Measurements from ENCODE around the gene NSG1.

The NSG1 gene

DNA sequence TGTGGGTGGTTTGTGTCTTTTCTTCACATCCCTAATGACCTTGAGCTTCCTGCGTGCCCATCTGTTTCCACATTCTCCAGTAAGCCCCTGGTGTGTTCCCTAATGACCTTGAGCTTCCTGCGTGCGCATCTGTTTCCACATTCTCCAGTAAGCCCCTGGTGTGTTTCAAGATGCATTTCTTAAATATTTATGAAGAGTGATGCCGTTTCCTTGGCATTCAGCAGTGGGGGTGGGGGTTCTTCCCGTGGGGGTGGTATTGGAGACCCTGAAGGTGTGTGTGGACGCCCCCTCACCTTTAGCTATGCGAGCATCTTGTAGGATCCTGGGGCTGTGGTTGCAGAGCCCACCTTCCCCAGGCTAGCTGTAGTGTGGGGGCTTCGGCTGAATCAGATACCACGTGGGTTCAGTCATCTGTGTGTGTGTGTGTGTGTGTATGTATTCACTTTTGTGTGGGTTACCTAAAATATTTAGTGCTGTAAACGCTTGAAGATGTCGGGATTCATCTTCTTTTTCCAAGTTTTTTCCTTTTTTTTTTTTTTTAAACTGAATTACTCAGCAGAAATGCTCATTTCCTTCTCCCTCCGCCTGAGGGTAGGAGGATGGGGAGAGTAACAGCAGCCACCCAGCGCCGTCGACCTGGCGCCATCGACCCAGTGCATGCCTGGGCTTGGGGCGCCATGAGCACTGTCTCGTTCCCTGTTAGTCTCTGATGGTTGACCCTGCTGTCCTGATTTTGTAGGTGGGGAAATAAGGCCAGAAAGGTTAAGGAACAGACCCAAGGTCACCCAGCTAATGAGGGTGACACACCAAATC, 9.9 kb downstream of the NSG1 start:
- DNase-seq: no peak

DNA sequence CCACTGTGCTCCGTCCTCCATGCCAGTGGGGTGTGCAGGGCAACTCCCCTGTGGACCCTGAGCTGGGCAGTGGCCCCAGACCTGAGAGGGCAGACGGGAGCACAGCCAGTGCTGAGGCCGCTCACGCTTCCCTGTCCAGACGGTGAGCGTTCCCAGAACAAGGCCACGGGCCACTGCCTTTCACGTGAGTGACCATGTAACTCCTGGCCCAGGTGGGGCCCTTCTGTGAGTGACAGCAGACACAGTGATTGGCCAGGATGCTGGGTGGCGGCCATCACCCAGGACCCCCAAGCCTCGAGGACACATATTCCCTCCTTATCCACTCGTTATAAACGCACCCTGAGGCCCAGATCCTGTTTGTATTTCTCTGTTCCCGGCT, 10.5 kb downstream of the NSG1 start:
- no peak for DNase-seq

DNA sequence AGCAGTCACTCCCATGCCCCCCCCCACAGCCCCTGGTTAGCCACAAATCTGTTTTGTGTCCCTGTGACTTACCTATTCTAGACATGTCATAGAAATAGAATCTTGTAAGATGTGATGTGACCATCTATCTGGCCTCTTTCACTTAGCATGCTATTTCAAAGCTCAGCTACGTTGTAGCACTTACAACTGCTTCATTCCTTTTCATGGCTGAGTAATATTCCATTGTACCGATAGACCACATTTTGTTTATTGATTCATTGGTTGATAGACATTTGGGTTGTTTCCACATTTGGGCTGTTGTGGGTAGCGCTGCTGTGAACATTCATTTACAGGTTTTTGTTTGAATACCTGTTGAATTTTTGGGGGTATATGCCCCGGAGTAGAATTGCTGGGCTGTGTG, 11.5 kb downstream of the NSG1 start:
- DNase-seq: no peak

DNA sequence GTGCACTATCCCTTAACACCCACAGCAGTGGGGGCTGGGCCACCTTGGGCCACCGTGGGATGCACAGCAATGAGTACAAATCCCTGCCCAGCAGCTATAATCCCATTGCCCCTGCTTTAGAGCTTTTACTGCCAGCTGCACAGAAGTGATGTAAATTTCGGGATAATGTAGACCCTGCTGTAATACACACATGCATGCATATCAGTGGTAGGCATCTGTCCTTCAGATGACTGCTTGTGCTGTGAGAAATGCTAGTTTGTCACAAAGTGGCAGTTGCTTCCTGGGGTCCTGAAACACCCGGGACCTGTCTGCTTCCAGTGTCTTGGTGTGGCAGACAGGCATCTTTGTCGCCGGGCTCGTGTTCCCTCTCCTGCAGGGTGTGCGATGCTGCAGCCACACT, 14.1 kb downstream of the NSG1 start:
- DNase-seq: no peak

DNA sequence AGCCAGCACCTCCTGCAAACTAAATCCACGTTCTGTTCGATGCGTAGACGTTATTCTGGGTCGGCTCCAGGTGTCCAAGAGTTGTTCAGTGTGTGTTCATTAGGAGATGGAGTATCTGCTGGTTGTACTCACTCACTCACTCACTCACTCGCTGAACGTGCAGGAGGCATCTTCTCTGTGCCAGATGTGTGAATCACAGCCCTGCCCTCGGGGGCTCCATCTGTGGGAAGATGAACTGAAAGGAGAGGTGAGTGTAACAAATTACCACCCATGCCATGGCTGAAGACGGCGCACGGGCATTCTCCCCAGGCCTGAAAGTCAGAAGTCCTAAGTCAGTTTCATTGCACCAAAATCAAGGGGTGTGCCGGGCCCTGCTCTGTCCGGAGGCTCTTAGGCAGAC, 16.1 kb downstream of the NSG1 start:
- no peak for DNase-seq

DNA sequence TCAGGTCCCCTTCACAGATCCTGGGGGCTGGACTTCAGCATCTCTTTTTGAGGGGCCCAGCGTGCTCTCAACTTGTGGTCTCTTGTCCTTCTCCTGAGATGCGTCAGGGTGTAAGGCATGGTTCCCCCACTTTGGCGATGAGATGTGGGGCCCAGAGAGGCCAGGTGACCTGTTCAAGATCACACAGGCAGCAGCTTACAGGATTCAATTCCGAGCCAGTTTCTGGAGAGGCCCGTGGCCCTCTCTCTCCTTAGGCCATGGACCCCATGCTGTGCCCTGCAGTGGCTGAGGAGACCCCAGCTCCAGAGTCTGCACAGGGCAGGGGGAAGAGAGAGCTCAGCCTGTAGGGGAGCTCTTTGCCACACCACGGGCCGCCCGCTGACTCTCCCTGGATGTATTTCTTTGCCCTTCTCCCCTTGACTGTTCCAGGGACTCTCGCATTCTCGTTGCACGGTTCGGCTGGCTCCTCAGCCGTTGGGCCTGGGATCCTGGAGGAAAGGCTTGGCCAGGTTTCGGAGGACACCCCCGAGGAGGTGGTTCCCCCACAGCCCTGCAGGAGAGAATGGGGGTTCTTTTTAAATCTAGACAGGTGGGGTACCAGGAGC, 18.6 kb downstream of the NSG1 start:
- DNase-seq: no peak

DNA sequence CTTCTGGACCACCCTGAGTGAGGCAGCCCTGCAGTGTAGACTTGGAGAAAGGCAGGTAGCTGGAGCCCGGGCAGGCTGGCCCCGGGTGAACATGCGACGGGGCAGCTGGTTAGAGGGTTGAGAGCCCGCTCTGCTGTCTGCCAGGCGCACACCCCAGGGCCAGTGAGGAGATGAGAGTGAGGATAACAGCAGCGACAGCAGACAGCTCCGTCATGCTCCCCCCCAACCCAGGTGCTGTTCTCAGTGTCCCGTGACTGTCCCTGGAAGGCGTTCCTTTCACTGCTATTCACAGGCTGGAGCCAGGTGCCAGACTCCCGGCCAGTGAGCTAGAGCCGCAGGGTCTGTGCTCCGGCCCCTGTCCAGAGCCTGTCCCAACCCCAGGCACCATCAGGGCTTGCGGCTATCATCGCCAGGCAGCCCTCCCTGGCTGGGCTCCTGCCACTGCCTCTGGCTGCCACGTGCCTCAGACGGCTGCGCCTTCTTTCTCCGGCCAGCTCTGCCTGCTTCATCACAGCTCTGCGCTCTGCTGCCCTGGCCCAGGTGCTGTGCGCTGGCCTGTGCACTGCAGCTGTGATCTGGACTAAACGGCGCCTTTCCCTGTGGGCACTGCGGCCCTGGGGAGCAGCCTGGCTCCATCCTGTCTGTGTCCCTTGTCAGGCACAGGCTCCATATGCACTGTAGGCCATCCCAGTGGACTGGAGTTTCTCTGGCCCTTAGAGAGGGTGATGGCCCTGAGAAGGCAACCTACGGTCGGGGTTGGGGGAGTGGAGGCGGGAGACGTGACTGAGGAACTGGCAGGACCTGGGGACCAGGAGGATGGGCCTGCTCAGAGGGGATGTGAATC, 19.8 kb downstream of the NSG1 start:
- no peak for DNase-seq

DNA sequence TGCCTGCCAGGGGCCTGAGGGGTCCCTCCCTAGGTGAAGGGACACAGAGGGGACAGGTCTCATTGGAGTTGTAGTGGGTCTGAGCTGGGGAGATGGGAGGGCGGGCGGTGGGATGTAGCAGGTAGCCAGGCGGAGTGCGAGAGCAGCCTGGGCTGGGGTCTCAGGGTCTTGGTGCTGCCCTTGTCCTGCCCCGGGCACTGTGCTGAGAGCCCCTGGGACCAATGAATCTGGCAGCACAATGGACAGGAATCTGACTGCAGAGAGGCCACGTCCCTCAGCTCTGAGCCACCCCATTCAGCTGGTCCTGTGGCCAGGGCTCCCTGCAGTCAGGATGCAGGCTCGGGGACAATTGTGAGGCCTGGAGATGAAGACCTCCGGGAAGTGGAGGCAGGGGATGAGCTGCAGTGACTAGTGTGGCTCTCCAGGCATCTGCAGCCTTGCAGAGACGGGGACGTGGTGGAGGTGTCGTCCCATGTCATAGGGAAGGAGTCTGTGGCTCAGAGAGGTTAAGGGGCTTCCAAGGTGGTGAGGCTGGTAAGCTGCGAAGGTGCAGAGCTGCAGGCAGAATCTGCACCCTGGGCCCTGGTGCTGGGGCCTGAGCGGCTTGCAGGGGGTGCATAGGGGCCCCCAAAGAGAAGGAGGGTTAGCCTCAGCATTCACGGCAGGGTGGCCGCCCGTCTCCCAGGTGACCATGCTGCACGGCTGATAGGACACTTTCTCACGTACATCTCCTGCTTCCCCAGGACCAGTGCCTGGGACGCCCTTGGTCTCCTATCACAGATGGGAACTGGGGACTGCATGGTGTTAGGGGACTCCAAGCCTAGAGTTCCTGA, 20.6 kb downstream of the NSG1 start:
- DNase-seq: no peak

DNA sequence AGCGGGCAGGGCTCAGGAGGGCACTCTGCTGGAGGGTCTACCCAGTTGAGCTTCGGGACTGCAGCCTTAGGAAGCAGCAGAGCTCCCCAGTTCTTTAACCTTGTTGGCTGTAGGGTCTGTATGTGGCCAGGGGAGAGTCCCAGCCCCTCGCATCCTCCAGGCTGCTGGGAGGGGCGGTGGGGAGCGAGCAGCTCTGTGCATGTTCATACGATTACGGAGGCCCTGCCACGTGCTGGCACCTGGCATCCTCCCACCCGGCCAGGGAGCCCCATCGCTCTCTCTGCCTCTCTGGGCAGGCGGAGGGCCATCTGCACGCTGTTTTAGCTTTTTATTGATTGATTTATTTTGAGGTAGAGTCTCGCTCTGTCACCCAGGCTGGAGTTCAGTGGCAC, 21.2 kb downstream of the NSG1 start:
- DNase-seq: no peak

DNA sequence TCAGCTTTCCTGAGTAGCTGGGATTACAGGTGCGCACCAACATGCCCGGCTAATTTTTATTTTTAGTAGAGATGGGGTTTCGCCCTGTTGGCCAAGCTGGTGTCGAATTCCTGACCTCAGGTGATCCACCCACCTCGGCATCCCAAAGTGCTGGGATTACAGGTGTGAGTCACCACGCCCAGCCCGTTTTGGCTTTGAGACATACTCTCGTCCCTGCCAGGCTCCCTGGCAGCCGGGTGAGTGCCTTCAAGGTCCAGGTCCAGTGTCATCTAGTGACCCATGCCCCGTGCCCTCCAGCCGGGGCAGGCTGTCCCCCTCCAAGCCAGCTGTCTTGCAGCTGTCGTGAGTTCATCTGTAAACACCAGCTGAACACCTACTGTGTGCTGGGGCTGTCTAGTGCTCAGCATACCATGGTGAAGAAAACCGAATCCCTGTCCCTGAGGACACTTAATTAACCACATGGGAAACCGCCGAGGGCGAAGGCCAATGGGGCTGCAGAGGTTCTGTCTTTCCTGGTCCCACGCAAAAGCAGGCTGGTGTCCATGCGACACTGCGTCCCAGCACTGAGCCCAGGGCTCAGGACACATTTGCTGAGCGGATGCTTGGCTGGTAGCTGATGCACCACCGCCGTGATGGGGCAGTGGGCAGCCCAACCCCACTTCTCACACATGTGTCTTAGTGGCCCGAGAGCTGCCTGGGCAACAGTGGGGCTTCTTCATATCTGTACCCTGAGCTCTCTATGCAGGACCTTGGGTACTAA, 21.9 kb downstream of the NSG1 start:
- DNase-seq: no peak

DNA sequence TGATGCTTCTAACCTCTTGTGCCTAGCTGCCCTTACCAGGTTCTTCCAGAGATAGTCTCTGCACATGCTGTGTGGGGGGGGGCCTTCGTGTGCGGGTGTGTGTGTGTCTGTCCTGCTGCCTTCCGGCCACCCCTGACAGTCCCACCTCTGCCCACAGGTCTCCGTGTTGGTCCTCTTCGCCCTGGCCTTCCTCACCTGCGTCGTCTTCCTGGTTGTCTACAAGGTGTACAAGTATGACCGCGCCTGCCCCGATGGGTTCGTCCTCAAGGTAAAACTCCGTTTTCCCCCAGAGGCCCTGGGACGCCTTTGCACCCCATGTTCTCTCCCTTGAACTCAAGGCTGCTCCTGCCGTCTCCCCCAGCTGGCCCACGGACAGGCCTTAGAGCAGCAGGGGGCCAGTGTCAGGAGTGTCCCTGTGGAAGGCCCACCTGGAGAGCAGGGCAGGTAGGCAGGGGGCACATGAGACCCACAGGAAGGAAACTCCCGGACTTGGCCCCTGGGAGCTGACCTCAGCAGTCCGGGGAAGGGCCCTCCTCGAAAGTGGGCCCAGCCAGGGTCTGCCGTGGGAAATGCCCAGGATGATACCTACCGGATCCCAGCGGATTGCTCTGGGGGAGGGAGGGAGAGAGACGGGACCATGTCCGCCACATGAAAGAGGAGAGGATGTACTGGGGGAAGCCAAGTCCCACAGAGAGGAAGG, 22.7 kb downstream of the NSG1 start:
- no peak for DNase-seq

DNA sequence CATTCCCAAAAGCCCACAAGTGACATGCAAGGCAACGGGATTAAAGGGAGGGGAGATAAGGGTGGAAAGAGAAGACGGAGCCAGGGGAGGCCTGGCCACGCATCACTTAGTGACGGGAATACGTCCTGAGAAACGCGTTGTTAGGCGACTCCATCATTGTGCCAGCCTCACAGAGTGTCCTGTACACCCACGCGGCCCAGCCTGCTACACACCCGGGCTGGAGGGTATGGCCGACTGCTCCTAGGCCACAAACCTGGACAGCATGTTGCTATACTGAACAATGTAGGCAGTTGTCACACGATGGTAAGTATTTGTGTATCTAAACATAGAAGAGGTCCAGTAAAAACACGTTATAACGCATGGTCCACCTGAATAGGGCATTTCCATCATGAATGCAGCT, 23.4 kb downstream of the NSG1 start:
- no peak for DNase-seq

DNA sequence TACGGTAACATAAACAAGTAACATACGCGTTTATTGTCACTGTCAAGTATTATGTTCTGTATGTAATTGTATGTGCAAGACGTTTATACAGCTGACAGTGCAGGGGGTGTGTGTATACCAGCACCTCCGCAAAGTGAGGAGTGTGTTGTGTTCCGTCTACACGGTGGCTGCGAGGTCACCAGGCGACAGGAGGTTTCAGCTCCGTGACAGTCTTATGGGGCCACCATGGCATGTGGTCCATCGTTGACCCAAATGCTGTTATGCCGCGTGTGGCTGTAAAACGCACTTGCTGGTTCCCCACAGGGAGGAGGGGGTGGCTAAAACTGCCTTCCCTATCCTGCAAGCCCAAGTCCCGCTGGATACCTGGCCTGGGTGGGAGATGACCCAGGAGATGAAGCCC, 25.0 kb downstream of the NSG1 start:
- DNase-seq: no peak

DNA sequence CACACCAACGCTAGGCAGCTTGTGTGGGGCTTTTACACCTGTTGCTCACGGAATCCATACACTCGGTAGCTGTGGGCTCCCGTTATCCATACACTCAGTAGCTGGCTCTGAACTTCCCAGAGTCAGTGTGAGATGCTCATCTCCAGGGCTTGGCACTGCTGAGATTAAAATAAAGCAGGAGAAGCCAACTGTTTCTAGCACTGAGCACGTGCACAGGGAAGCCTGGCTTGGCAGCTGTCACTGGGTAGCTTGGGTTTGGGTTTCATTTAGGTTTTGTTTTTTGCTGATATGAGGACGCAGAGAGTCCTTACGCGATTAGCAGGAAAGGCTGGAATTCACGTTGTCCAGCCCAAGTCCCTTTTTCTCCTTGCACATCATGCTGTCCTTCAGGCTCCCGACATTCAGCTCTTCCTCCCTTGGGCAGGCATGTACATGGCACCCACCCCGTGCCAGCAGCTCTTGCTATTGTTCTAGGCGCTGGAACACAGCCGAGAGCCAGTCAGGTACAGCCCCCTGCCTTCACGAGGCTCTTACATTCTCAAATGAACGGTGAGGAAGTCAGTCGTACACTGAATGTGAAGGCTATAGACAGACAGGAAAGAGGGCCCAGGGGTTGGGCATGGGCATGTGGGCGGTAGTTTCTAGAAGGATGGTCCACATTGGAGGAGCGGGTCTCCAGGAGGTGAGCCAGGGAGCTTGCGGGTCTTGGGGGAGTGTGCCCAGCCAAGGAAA, 25.9 kb downstream of the NSG1 start:
- DNase-seq: no peak

DNA sequence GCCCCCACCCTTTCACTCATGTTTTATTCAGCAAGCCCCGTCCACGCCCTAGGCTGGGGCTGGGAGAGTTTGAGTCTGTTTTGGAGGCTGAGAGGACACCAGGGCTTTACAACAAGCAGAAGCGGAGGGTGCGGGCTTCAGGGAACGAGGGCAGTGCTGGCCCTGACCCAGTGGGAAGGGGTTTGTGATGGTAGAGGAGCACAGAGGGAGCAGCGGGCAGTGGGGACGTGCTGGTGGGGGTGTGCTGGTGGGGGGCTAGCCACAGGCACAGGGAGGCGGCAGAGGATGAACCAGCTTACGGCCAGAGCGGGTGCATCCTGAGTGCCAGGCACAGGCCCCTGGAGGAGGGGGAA, 26.4 kb downstream of the NSG1 start:
- no peak for DNase-seq

DNA sequence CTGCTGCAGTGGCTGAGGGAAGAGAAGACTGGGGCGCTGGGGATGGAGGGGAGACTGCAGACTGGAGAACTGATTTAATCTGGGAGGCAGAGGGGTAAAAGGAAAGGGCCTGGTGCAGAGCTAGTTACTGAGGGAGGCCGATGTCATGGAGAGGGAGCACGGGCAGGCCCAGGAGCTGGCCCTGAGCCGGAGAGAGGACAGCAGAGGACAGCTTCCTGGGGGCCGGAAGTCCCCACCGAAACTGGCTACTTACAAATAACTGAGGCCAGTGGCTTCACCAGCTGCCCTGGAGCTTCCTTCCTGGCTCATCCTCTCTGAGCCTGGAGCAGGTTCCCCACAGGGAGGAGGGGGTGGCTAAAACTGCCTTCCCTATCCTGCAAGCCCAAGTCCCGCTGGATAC, 26.9 kb downstream of the NSG1 start:
- no peak for DNase-seq

DNA sequence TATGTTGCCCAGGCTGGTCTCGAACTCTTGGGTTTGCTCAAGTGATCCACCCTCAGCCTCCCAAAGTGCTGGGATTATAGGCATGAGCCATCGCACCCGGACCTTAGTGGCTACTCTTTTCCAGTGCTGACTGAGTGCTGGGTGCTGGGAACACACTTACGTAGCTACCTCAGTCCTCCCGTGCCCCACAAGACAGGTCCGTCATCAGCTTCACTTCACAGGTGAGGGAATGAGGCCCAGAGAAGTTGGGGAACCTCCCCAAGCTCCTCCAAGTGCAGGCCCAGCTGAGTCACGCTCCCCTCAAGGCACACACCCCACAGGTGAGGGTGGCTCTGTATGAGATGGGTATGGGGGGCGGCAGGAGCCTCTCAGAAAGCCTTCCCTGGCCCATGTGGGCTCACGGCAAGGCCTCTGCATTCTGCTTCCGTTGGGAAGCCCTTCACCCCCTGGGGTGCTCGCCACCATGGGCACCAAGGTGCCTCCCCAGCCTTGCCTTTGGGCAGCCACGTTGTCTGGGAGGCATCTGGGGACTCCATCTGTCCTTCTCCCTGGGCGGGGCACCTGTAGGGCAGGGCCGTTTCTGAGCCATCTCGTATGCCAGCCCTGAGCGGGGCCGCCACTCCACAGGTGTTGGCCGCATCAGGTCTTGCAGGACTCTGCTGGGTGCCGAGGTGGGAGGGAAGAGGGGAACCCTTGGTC, 28.4 kb downstream of the NSG1 start:
- DNase-seq: no peak

DNA sequence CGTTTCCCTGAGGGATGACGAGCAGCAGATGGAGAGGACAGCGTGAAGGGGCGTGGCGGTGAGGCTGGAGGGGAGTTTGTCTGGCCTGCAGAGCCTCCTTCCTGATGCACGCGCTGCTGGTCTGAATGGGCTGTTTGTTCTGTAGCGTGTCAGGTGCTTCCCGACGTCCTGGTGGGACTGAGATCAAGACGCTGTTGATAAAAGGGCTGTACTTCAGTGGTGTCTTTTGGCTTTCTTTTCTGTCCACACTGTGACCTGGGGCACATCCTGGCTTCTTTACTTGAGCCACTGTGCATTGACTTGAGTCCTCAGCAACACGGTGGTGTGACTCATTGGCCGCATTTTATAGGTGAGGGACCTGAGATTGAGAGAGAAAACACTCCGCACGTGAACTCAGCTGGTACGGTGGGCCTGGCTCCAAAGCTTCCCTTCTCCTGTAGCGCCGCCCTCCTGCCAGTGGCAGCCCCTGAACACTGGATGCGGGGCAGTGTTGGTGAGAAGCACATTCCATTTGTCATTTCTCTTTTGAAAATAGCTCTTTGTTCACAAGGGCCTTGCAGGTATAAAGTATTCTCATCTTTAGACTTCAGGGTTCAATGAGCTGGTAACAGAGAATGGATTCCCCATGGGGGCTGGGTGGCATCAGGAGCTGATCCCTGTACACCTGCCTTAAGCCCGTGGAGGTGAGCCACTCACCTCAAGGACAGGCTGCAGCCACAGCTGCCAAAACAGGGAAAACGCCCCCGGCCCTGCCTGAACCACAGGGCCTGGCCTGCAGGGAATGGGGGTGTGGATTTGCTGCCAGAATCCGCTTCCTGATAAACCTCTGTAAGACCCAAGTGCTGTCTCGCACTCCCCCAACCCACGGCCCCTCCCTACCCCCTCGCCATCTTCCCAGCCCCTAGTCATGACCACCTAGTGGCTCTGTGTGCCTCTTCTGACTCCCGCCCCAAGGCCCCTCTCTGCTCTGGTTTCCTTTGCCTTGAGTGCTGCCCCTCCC, 29.2 kb downstream of the NSG1 start:
- no peak for DNase-seq

DNA sequence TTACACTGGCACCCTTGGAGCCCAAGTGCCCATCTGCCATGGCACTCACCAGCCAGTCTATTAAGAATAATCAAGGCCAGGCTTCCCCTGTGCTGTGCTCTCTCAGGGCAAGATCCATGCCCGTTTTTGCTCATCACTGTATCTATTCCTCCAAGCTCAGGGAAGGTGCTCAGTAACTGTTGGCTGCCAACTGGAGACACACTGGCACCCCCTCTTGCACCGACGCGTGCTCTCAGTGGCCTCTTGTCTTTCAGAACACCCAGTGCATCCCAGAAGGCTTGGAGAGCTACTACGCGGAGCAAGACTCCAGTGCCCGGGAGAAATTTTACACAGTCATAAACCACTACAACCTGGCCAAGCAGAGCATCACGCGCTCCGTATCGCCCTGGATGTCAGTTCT, 30.1 kb downstream of the NSG1 start:
- no peak for DNase-seq
